HG02642 (cell line): Measurements from ENCODE around the gene NKAIN1.
"Not testable (repeated sequence)": the region's sequence is repeated elsewhere in the genome, so short reads cannot be mapped to it uniquely, and the experiment has no call there.

ENCODE experiments used
- ATAC-seq: cut with Tn5 transposase; IDR thresholded peaks from one replicate; pipeline ENCODE4 v1.9.1; 2021; ENCODE audit warnings: mild to moderate bottlenecking; ENCODE audit not compliant: unreplicated experiment, poor library complexity

Gene NKAIN1

DNA sequence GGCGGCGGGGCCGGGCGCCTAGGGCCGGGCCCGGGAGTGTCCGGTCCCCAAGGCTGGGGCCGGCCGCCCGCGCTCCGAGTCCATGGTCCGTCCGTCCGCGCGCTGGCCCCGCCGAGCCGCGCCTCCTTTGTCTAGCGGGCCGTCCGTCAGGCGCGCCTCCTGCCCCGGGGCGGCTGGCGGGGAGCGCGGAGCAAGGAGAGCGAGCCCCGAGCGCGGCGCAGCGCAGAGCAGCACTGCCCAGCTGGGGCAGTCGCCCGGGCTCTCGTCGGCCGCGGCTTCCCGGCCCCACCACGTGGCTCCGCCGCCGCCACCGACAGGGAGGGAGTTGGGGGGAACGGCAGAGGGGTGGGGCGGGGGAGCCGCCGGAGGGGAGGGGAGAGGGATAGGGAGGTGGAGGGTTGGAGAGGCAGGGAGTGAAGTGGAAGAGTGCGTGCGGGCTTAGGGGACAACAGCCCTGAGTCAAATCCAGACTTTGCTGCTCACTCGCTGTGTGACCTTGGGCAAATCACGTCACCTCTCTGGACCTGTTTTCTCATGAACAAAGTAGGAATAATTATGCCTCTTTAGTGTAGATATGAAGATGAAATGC, at the start of gene NKAIN1:
Gene NKAIN1 (minus strand): TSS at position 235 of the 589 bp plus-strand sequence. CDS start 340 bp downstream, outside the sequence.
- no peak for ATAC-seq

DNA sequence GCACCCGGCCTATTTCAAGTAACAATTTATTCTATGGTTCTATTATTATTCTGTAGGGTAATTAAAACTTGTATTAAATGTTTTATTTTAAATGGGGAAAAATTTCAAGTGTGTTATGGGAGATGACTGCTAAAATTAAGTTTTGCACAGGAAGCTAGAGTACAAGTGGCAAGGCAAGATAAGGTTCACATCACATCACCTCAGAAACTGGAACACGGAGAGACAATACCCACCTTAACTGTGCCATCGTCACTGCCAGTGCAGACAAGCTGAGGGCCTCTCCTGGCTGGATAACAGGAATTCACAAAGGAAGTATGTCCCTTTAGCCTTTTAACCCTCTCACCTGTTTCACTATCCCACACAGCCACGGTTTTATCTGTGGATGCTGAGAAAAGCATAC, 49.3 kb upstream of the NKAIN1 start:
- no peak for ATAC-seq

DNA sequence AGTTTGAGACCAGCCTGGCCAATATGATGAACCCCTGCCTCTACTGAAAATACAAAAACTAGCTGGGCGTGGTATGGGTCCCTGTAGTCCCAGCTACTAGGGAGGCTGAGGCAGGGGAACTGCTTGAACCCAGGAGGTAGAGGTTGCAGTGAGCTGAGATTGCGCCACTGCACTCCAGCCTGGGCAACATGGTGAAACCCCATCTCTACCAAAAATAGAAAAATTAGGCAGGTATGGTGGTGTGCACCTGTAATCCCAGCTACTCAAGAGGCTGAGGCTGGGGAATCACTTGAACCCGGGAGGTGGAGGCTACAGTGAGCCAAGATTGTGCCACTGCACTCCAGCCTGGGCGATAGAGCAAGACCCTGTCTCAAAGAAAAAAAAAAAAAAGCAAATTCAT, 48.1 kb upstream of the NKAIN1 start:
- not testable (repeated sequence) for ATAC-seq

DNA sequence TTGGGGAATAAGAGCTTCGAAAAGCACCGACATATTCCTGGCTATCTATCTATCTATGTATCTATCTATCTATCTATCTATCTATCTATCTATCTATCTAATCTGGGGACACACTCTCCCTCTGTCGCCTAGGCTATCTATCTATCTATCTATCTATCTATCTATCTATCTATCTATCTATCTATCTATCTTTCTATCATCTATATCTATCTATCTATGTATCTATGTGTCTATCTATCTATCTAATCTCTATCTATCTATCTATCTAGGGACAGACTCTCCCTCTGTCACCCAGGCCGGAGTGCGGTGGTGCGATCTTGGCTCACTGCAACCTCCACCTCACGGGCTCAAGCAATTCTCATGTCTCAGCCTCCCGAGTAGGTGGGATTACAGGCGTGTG, 42.7 kb upstream of the NKAIN1 start:
- not testable (repeated sequence) for ATAC-seq

DNA sequence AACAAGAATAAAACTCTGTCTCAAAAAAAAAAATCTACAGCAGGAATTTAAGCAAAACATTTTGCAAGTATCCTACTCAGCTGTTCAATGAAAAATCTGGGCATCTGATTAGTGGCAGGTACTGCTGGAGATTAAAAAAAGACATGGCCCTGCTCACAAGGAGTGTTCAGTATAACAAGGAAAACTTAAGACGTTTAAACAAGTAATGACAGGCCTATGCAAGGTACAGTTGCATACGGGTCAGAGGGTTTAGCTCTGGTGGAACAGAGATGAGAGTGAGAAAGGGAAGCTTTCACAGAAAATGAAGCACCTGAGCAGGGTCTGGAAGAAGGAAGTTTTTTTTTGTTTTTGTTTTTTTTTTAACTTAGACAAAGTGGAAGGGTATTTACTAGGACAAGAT, 33.9 kb upstream of the NKAIN1 start:
- no peak for ATAC-seq

DNA sequence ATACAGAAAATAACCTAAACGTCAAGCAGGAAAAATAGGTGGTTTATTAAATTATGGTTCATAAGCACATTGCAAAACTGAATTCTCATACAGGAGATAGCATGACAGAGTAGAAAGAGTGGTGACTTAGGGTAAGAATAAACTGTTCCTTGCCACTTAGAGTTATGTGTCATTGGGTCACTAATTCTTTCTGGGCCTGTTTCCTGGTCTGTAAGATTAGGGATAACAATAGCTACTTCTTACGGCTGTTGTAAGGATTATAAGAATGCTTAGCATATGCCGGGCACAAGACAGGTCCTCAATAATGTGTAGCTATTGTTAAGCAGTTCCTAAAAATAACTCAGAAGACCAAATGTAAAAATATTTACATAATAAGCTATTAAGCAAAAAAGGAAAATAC, 32.7 kb upstream of the NKAIN1 start:
- ATAC-seq = no peak

DNA sequence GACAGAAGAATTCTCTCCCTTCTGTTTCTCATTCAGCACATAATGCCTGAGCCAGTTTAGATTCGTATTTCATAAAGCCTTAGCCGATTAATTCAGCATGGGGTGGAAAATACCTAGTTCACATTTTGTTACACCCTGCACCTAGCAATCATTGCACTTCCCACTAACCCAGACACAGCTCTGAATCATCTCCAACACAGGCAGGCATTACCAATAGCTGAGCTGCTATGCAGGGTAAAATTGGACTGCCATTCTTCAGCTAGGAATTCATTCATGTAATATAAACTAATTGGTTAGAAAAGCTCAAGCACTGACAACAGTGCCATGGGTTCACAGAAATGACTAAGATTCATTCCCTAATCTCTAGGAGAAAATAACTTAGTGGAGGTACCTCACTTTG, 26.9 kb upstream of the NKAIN1 start:
- no peak for ATAC-seq

DNA sequence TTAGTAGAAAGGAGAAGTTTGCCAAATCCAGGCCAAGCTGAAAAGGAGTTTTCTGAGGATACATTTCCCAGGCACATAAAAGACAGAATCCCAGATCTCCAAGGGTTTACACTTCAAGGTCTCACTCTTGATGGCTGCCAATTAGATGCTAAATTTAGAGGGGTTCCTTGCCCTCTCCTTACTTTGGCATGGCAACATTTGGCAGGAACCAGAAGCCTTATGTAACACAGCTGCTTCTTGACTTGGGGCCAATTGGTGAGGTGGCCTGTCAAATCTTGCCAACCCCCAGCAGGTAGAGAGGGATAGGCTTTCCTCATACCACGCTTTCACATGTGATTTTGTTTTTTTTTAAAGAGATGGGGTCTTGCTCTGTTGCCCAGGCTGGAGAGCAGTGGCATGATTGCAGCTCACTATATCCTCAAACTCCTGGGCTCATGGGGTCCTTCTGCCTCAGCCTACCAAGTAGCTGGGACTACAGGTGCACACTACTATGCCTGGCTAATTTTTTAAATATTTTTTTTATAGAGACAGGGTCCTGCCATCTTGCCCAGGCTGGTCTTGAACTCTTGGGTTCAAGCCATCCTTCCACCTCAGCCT, 25.2 kb upstream of the NKAIN1 start:
- ATAC-seq = no peak

DNA sequence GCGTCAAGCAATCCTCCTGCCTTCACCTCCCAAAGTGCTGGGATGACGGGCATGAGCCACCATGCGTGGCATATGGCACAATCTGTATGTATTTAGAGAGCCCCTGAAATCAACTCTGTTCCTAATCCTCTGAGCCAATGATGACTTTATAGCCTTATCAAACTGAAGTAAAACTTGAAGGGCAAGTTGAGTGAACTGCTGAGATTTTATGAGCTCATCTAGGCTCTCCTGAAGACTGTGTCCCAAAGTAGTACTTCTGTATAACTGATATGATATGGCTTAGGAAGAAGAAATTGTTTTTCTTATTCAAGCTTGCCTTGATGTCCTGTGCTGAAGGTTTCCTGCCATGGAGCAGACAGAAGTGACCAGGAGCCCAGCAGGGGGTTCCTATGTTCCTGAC, 23.7 kb upstream of the NKAIN1 start:
- ATAC-seq = no peak

DNA sequence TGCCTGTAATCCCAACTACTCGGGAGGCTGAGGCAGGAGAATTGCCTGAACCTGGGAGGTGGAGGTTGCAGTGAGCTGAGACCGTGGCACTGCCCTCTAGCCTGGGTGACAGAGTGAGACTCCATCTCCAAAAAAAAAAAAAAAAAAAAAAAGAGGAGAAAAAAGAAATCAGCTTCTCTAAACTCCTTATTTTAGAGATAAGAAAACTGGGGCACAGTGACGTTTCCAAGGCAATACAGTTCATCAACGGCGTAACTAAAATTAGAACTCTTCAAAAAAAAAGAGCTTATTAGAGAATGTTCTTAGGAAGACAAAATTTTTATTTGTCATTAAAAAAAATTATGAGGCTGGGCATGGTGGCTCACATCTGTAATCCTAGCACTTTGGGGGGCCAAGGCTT, 22.7 kb upstream of the NKAIN1 start:
- not testable (repeated sequence) for ATAC-seq

DNA sequence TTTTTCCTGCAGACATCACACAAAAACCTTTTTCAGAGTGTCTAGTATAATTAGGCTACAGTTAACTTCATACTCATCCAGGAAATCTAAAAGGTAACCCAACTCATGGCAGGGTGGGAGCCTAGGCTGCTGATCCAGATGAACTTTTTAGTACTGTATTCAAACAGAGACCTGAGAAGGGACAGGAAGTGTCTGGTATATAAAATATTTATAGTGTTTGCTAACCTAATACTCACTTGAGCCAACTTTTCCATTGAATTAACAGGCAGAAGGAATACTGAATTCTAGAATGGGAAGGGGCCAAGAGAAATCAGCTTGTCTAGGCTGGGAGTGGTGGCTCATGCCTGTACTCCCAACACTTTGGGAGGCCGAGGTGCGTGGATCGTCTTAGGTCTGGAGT, 22.2 kb upstream of the NKAIN1 start:
- ATAC-seq = no peak

DNA sequence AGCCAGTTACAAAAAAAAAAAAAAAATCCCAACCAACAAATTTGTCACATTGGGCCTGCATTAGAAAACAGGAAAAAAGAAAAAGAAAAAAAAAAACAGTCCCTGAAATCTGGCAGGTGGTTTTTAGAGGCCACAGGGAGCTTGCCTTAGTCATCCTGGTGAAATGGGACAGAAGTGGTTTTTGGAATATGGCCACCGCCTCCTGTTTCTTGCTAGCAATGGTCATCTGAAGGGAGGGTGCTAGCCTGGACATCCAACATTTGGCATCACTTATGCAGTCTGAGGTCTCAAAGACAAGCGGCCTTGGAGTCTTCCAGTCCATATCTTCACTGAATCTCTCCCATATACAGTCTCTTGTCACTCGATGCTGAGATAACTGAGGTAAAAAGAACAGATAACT, 20.1 kb upstream of the NKAIN1 start:
- ATAC-seq = no peak

DNA sequence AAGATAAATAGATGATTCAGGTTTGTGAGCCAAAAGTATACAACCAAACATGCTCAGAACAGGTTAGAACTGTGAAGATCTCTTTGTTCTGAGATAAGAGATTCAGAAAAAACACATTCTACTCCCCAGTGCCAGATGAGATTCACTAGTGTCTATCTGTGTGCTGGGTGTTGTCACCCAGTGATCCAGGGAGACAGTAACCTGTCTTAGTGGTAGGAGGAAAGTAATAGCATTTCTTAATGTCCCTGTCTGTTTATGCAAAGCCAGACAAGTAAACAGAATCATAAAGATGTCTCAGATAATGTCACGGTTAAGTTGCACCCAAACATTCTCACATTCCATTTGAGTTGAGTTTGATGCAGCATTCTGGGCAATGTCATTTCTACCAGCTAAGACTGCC, 18.9 kb upstream of the NKAIN1 start:
- no peak for ATAC-seq

DNA sequence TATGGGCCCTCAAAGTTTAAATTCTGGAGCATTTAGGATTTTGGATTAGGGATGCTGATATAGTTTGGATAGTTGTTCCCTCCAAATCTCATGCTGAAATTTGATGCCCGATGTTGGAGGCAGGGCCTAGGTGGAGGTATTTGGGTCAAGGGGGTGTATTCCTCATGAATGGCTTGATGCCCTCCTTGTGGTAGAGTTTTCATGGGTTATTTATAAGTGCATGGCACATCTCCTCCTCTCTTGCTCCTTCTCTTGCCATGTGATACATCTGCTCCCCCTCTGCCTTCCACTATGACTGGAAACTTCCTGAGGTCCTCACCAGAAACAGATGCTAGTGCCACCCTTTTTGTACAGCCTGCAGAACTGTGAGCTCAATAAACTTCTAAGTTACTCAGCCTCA, 17.5 kb upstream of the NKAIN1 start:
- no peak for ATAC-seq

DNA sequence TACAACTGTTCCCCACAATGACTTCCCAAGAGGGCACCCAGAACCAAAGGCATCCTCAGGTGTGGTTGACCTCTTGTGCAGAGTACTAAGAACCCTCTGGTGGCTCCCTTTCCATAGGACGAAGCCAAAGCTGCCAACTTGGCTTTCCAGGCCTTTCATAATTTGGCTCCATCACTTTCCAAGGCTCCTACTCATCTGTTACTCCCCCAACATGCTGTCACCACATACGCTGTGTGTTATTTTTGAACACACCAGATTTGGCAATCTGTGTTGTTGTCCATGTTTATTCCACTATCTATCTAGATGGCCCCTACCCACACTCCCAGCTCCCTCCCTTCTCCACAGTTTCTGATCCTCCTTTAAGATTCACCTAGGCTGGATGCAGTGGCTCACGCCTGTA, 10.2 kb upstream of the NKAIN1 start:
- ATAC-seq = no peak

DNA sequence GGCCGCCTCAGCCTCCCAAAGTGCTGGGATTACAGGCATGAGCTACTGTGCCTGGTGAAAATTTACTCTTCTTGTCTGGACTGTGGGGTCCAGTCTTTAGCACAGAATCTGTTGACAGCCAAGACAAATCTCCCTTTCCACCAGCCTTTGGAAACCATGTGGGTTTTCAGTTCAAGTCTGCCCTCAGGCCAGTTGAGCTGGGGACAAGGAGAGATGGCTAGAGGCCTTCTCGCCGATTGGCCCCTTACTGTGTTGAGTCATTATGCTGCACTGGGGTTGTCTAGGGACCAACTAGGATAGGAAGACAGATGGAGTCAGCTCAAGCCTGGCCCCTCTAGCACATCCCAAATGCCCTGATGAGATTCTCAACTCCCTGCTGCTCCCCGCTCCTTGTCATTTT, 8.6 kb upstream of the NKAIN1 start:
- ATAC-seq = no peak

DNA sequence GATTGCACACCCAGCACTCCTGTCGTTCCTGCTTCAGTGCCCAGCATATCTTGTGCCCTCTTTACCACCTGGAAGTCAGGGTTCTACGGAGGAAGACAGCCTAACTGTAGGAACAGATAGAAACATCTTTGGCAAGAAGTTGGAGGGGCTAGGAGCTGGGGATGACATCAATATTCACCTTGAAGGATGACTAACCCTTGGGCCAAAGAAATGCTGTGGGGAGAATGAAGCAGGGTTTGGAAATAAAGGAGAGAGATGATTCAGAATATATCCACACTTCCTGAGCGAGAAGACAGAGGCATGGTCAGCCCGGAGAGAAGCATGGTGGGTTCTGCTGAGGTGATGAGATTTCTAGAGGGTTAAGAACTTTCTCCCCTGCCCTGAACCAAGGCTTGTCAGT, 4.6 kb upstream of the NKAIN1 start:
- ATAC-seq = no peak

DNA sequence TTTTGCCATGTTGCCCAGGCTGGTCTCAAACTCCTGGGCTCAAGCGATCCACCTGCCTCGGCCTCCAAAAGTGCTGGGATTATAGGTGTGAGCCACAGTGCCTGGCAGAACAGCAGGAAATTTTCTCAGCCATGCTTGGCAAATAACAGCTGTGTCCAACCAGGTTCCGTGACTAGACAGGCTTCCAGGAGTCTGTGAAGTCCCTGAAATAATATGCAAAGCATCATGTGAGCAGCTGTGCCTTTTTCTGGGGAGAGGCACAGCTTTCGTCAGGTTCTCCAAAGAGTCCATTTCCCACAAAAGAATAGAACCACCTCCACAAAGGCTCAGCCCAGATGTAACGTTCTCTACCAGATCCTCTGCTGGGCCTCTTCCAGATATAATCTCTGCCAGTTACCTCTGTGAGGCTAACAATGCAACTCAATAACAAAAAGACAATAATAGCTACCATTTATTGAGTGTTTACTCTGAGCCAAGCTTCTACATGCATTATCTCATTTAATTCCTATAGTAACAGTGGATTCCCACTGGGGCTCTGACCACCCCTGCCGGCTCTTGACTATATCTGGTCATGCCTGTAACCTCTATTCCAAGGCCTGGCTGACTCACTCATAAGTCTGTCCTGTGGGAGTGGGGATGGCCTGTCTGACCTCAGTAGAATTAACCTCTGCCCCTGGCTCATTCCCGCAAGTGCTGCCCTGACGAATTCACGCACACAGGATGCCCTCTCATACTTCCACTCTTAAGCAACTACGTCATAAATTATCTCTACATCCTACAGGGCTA, 4.0 kb upstream of the NKAIN1 start:
- no peak for ATAC-seq

DNA sequence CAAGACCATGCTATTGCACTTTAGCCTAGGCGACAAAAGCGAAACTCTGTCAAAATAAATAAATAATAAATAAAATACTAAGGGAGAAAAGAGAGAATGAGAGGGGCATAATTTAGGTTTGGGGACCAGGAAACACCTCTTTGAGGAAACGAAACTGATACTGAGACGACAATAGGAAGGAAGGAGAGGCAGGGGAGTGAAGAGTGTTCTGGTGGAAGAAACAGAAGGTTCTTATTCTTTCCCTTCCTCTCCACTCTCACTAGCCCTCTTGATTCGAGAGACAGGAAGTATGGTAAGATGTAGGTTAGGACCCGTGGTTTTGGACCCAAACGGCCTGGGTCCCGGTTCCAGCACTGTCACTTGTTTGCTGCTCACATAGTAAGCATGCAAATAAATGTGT, 1.6 kb upstream of the NKAIN1 start:
- ATAC-seq = no peak

DNA sequence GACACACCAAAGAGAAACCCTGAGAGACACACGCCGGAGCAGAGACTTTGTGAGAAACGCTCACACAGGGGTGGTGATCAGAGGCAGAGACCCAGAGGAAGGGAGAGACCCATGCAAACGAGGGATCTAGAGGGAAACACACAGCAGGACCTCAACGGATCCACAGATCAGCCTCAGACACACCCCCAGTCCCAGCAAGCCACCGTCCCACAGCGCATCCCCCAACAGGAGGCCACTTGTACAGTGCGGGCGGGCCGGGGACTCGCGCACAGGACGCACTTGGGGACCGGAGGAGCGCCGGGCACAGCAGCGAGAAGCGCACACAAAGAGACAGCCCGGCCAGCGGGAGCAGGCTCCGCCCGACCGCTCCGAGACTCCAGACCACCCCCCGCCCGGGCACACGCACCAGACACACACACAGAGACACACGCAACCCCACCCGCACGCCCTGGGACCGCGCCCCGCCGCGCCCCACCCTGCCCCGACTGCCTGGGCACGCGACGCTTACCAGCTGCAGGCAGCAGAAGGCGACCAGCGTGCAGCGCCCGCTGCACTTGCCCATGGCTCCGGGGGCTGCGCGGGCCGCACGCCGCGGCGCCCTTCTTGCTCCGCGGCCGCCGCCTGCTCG, 587 bp downstream of the NKAIN1 start:
- no peak for ATAC-seq

DNA sequence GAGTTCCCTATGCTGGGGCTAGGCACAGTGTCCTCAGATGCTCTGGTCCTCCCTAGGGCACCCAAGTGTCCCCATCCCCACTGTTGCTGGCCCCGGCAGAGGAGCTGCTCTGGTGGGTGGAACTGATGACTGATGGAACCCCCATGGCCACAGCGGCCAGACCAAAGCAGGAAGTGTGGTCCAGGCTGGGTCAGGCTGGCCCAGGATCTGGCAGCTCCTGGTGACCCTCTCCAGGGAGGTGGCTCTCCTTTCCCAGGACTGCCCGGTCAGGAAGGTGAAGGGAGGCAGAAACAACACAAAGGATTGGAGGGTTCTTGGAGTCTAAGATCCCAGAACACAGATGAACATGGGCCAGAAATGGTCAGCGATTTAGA, 1.1 kb downstream of the NKAIN1 start:
- ATAC-seq = no peak
